Measurements from ENCODE around the gene ARID5A.

Gene ARID5A

GRCh38 chr2:96507957-96508520, 28.5 kb upstream of the ARID5A start:
- peak; percentile 82 for DNase-seq (ENCODE audit: low read depth)

- no peak for DNase-seq (ENCODE audit: low read depth)
Observed at GRCh38 chr2:96508521-96509113, 27.9 kb upstream of the ARID5A start.

GRCh38 chr2:96509114-96509846, 27.3 kb upstream of the ARID5A start:
- DNase-seq (ENCODE audit: low read depth) = peak; percentile 46

GRCh38 chr2:96509847-96510230, 26.7 kb upstream of the ARID5A start:
- DNase-seq (ENCODE audit: low read depth) = no peak

- DNase-seq (ENCODE audit: low read depth) = no peak
Observed at GRCh38 chr2:96510931-96511595, 25.5 kb upstream of the ARID5A start.

- DNase-seq (ENCODE audit: low read depth) = no peak
Observed at GRCh38 chr2:96511851-96512250, 24.7 kb upstream of the ARID5A start.

GRCh38 chr2:96512341-96512740, 24.2 kb upstream of the ARID5A start:
- no peak for DNase-seq (ENCODE audit: low read depth)

- DNase-seq (ENCODE audit: low read depth) = no peak
Observed at GRCh38 chr2:96514521-96514920, 22.0 kb upstream of the ARID5A start.

GRCh38 chr2:96517079-96517478, 19.5 kb upstream of the ARID5A start:
- DNase-seq (ENCODE audit: low read depth) = no peak

- DNase-seq (ENCODE audit: low read depth) = no peak
Observed at GRCh38 chr2:96520231-96520630, 16.3 kb upstream of the ARID5A start.

GRCh38 chr2:96520697-96521096, 15.9 kb upstream of the ARID5A start:
- no peak for DNase-seq (ENCODE audit: low read depth)

GRCh38 chr2:96521219-96521618, 15.3 kb upstream of the ARID5A start:
- DNase-seq (ENCODE audit: low read depth) = no peak

- DNase-seq (ENCODE audit: low read depth) = no peak
Observed at GRCh38 chr2:96522304-96523203, 14.0 kb upstream of the ARID5A start.

- no peak for DNase-seq (ENCODE audit: low read depth)
Observed at GRCh38 chr2:96523659-96524481, 12.7 kb upstream of the ARID5A start.

- no peak for DNase-seq (ENCODE audit: low read depth)
Observed at GRCh38 chr2:96524482-96525210, 11.9 kb upstream of the ARID5A start.

- no peak for DNase-seq (ENCODE audit: low read depth)
Observed at GRCh38 chr2:96525211-96525507, 11.4 kb upstream of the ARID5A start.

GRCh38 chr2:96526101-96526591, 10.4 kb upstream of the ARID5A start:
- no peak for DNase-seq (ENCODE audit: low read depth)

GRCh38 chr2:96526615-96527285, 9.8 kb upstream of the ARID5A start:
- DNase-seq (ENCODE audit: low read depth) = no peak

- DNase-seq (ENCODE audit: low read depth) = peak; percentile 60
Observed at GRCh38 chr2:96527286-96528005, 9.1 kb upstream of the ARID5A start.

Measured in activated T-helper 9 cell treated with anti-CD3 and anti-CD28 coated beads, Interleukin-2, amount 50 U/mL, for 16 hours (primary cell).